ENCODE results near the gene CDH11.

Gene CDH11

GRCh38 chr16:64973171-64973570, 148.7 kb downstream of the CDH11 start:
- no peak for DNase-seq

- DNase-seq, result no peak
Observed at GRCh38 chr16:64971171-64971570, 150.7 kb downstream of the CDH11 start.

GRCh38 chr16:64969221-64969620, 152.6 kb downstream of the CDH11 start:
- no peak for DNase-seq

GRCh38 chr16:64968539-64968938, 153.3 kb downstream of the CDH11 start:
- no peak for DNase-seq

GRCh38 chr16:64964126-64964540, 157.7 kb downstream of the CDH11 start:
- DNase-seq, result no peak

- DNase-seq, result no peak
Observed at GRCh38 chr16:64962786-64963185, 159.1 kb downstream of the CDH11 start.

- no peak for DNase-seq
Observed at GRCh38 chr16:64957246-64957645, 164.6 kb downstream of the CDH11 start.

- DNase-seq, result no peak
Observed at GRCh38 chr16:64952177-64952576, 169.7 kb downstream of the CDH11 start.

GRCh38 chr16:64951193-64951592, 170.7 kb downstream of the CDH11 start:
- DNase-seq, result no peak

GRCh38 chr16:64950731-64951130, 171.1 kb downstream of the CDH11 start:
- no peak for DNase-seq

- DNase-seq, result no peak
Observed at GRCh38 chr16:64950262-64950661, 171.6 kb downstream of the CDH11 start.

GRCh38 chr16:64948056-64948455, 173.8 kb downstream of the CDH11 start:
- DNase-seq, result no peak

GRCh38 chr16:64947651-64948050, 174.2 kb downstream of the CDH11 start:
- no peak for DNase-seq

- no peak for DNase-seq
Observed at GRCh38 chr16:64933885-64934284, 188.0 kb downstream of the CDH11 start.

GRCh38 chr16:64926476-64926875, 195.4 kb downstream of the CDH11 start:
- no peak for DNase-seq

GRCh38 chr16:64925166-64925565, 196.7 kb downstream of the CDH11 start:
- DNase-seq, result no peak

GRCh38 chr16:64924086-64924485, 197.8 kb downstream of the CDH11 start:
- DNase-seq, result no peak

GRCh38 chr16:64919929-64920607, 201.8 kb downstream of the CDH11 start:
- no peak for DNase-seq

GRCh38 chr16:64919141-64919540, 202.7 kb downstream of the CDH11 start:
- no peak for DNase-seq

- DNase-seq, result no peak
Observed at GRCh38 chr16:64916051-64916450, 205.8 kb downstream of the CDH11 start.

- DNase-seq, result no peak
Observed at GRCh38 chr16:64910356-64910755, 211.5 kb downstream of the CDH11 start.

GRCh38 chr16:64907844-64908243, 214.0 kb downstream of the CDH11 start:
- DNase-seq, result no peak

GRCh38 chr16:64903770-64904169, 218.1 kb downstream of the CDH11 start:
- no peak for DNase-seq

GRCh38 chr16:64900517-64900916, 221.3 kb downstream of the CDH11 start:
- DNase-seq, result no peak

- no peak for DNase-seq
Observed at GRCh38 chr16:64900019-64900418, 221.8 kb downstream of the CDH11 start.
